Astrocyte (in vitro differentiated cells and primary cell): ENCODE results near the gene KLLN. TPM values are rescaled to one million over a fixed set of nuclear protein-coding genes. Genes with fewer than 3 reads are reported as not detected.
"Not testable (repeated sequence)": the region's sequence is repeated elsewhere in the genome, so short reads cannot be mapped to it uniquely, and the experiment has no call there.

Experiments used
- DNase-seq: peaks from one replicate; pipeline ENCODE4 v3.0.0-alpha.2; 2010; ENCODE audit warnings: low read depth
- FAIRE-seq: peaks from 2 replicates; lab custom pipeline; 2011; peaks lifted over from hg19 to GRCh38; lab: Jason Lieb, UNC
- H2AFZ ChIP-seq: 2 replicates; pipeline ENCODE4 v1.6.0; 2012; ENCODE audit warnings: low read depth, low read length, inconsistent platforms
- H3K27ac ChIP-seq: 2 replicates; pipeline ENCODE4 v1.5.1; 2011; ENCODE audit warnings: low read depth, low read length, inconsistent platforms
- H3K27me3 ChIP-seq: 2 replicates; pipeline ENCODE4 v1.6.0; 2011; ENCODE audit warnings: low read length, inconsistent platforms; ENCODE audit not compliant: insufficient read depth
- H3K36me3 ChIP-seq: 2 replicates; pipeline ENCODE4 v1.5.1; 2011; ENCODE audit warnings: low read length, inconsistent platforms; ENCODE audit not compliant: insufficient read depth
- H3K4me1 ChIP-seq: 2 replicates; pipeline ENCODE4 v1.5.1; 2011; ENCODE audit warnings: low read length, inconsistent platforms; ENCODE audit not compliant: insufficient read depth
- H3K4me2 ChIP-seq: 2 replicates; pipeline ENCODE4 v1.6.0; 2012; ENCODE audit warnings: low read length, inconsistent platforms
- H3K4me3 ChIP-seq: 2 replicates; pipeline ENCODE4 v1.5.1; 2011; ENCODE audit warnings: low read depth, mild to moderate bottlenecking, low read length, inconsistent platforms; ENCODE audit not compliant: insufficient read depth
- H3K79me2 ChIP-seq: 2 replicates; pipeline ENCODE4 v1.6.0; 2012; ENCODE audit warnings: mild to moderate bottlenecking, low read length, inconsistent platforms; ENCODE audit not compliant: insufficient read depth
- H3K9ac ChIP-seq: 2 replicates; pipeline ENCODE4 v1.6.0; 2012; ENCODE audit warnings: mild to moderate bottlenecking, low read length, inconsistent platforms
- H3K9me3 ChIP-seq: 2 replicates; pipeline ENCODE4 v1.5.1; 2012; ENCODE audit warnings: low read depth, mild to moderate bottlenecking, low read length, inconsistent platforms; ENCODE audit not compliant: insufficient read depth
- H4K20me1 ChIP-seq: 2 replicates; pipeline ENCODE4 v1.6.0; 2012; ENCODE audit warnings: low read length, inconsistent platforms; ENCODE audit not compliant: insufficient read depth
- H3K27ac Mint-ChIP-seq: one replicate; pipeline ENCODE4 v1.8.0; 2021; ENCODE audit warnings: mild to moderate bottlenecking, mixed read lengths; ENCODE audit not compliant: unreplicated experiment
- H3K27me3 Mint-ChIP-seq: one replicate; pipeline ENCODE4 v1.8.0; 2021; ENCODE audit warnings: low read depth, mixed read lengths; ENCODE audit not compliant: unreplicated experiment
- H3K36me3 Mint-ChIP-seq: one replicate; pipeline ENCODE4 v1.8.0; 2021; ENCODE audit warnings: low read depth, mixed read lengths; ENCODE audit not compliant: unreplicated experiment
- H3K4me1 Mint-ChIP-seq: one replicate; pipeline ENCODE4 v1.8.0; 2021; ENCODE audit warnings: low read depth, mixed read lengths; ENCODE audit not compliant: unreplicated experiment
- H3K4me3 Mint-ChIP-seq: one replicate; pipeline ENCODE4 v1.8.0; 2021; ENCODE audit warnings: mild to moderate bottlenecking, moderate library complexity, mixed read lengths; ENCODE audit not compliant: unreplicated experiment
- H3K9me3 Mint-ChIP-seq: one replicate; pipeline ENCODE4 v1.8.0; 2021; ENCODE audit warnings: mild to moderate bottlenecking, mixed read lengths; ENCODE audit not compliant: unreplicated experiment
- EZH2 ChIP-seq: IDR thresholded peaks from 2 replicates; pipeline ENCODE4 v1.6.1; 2012; ENCODE audit warnings: mild to moderate bottlenecking, low read length, inconsistent platforms; ENCODE audit not compliant: insufficient read depth
- total RNA-seq: library from RNA; stranded (reverse); gene quantifications from 2 replicates; pipeline ENCODE4 v1.2.1, GENCODE V29; 2021
- TF ChIP-seq, protein P1 (sequence below): IDR thresholded peaks from 2 replicates; pipeline ENCODE4 v1.5.1; 2011; ENCODE audit warnings: low read depth, mild to moderate bottlenecking, inconsistent platforms, low read length, moderate library complexity; ENCODE audit not compliant: insufficient read depth

KLLN gene
- total RNA-seq, 1 donor from 2014 or later, result 1.5 TPM

DNA sequence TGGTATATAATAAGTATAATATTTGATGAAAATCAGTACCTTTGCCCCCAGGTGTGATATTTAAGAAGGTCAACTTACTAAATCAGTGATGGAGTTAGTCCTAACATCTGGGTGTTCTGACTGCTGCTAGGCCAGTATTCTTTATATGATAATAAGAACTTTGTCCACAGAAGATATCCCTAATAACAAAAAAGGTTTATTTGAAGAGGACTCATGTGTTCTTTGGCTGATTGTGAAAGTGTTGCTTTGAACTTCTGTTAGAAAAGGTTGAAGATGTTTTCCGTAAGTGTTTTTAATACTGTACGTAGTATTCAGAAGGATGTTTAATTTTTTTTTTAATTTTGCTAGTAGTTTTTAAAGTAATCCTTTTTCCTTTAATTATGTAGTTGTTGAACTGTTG, 10.3 kb upstream of the KLLN start:
- Histone ChIP-seq H3K9ac (no peak overlapping the region), H3K27ac (no peak overlapping the region), H4K20me1 (peaks cover 76% of the 10 kb centered on the region), H3K4me2 (peak overlapping the region; percentile 28), H3K79me2 (peaks cover 99% of the 10 kb centered on the region), H3K9me3 (no peaks in the 10 kb centered on the region), H3K4me3 (no peak overlapping the region), H2AFZ (no peak overlapping the region), H3K4me1 (no peaks in the 10 kb centered on the region), H3K36me3 (no peaks in the 10 kb centered on the region), H3K27me3 (no peaks in the 10 kb centered on the region)
- Mint-ChIP-seq H3K4me3 (no peak overlapping the region), H3K27me3 (no peaks in the 10 kb centered on the region), H3K27ac (no peak overlapping the region), H3K9me3 (no peaks in the 10 kb centered on the region), H3K36me3 (no peaks in the 10 kb centered on the region), H3K4me1 (peaks cover 25% of the 10 kb centered on the region)
- FAIRE-seq, result no peak
- no peak for DNase-seq
- TF ChIP-seq EZH2, result no peak
- TF ChIP-seq, protein P1, sequence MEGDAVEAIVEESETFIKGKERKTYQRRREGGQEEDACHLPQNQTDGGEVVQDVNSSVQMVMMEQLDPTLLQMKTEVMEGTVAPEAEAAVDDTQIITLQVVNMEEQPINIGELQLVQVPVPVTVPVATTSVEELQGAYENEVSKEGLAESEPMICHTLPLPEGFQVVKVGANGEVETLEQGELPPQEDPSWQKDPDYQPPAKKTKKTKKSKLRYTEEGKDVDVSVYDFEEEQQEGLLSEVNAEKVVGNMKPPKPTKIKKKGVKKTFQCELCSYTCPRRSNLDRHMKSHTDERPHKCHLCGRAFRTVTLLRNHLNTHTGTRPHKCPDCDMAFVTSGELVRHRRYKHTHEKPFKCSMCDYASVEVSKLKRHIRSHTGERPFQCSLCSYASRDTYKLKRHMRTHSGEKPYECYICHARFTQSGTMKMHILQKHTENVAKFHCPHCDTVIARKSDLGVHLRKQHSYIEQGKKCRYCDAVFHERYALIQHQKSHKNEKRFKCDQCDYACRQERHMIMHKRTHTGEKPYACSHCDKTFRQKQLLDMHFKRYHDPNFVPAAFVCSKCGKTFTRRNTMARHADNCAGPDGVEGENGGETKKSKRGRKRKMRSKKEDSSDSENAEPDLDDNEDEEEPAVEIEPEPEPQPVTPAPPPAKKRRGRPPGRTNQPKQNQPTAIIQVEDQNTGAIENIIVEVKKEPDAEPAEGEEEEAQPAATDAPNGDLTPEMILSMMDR, result no peak

DNA sequence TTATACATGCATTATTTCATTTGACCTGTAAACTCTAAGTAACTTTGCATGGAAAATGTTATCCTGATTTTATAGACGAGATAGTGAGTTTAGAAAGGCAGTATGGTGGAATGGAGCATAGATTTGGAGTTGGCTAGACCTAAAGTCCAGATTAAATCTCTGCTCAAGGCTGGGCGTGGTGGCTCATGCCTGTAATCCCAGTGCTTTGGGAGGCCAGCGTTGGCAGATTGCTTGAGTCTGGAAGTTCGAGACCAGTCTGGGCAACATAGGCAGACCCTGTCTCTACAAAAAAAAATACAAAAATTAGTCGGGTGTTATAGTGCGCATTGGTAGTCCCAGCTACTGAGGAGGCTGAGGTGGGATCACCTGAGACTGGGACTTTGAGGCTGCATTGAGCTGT, 9.5 kb upstream of the KLLN start:
- Histone ChIP-seq H3K27ac (no peak overlapping the region), H3K79me2 (peaks cover 100% of the 10 kb centered on the region), H4K20me1 (peaks cover 76% of the 10 kb centered on the region), H3K4me2 (no peak overlapping the region), H3K36me3 (no peaks in the 10 kb centered on the region), H3K27me3 (no peaks in the 10 kb centered on the region), H2AFZ (no peak overlapping the region), H3K9me3 (no peaks in the 10 kb centered on the region), H3K9ac (no peak overlapping the region), H3K4me3 (no peak overlapping the region), H3K4me1 (no peaks in the 10 kb centered on the region)
- H3K36me3 Mint-ChIP-seq, result no peaks in the 10 kb centered on the region
- no peak for TF ChIP-seq EZH2
- TF ChIP-seq, protein P1, result no peak
- FAIRE-seq (no peak), DNase-seq (no peak)
- no peak overlapping the region for H3K4me3 Mint-ChIP-seq
- H3K4me1 Mint-ChIP-seq, result peaks cover 28% of the 10 kb centered on the region
- H3K9me3 Mint-ChIP-seq, result no peaks in the 10 kb centered on the region
- no peaks in the 10 kb centered on the region for H3K27me3 Mint-ChIP-seq
- H3K27ac Mint-ChIP-seq, result no peak overlapping the region

DNA sequence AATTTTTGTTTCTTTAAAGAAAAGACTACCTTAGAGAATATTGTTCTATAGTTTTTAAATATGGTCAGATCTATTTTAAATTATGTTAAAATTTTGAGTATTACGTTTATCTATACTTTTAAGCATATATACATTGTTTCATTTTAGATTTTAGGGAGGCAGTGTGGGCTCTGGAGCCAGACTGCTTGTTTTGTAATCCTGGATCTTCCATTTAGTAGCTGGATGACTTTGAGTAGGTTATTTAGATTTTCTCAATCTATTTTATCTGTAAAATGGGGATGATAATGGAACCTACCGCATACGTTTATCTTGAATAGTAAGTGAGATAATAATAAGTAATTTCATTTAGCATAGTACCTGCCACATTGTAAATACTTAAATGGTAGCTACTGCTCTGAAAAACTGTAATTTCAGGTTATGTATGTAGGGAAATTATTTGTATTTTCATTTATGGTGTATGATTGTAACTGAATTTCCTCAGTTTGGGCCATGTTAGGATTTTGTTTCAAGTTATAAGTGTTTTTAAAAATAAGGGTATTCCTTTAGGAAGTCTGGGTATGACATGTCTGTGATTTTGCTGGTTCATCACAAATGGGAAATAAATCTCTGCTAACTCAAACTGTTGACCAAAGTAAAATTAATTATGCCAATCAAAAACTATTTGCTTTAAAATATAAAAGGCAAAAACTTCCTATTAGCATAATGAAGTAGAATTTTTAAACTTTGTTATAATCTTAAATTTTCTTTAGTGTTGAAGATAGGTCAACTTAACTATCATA, 6.6 kb upstream of the KLLN start:
- Histone ChIP-seq H3K79me2 (peaks cover 100% of the 10 kb centered on the region), H3K4me3 (no peak overlapping the region), H3K9ac (no peak overlapping the region), H3K27ac (no peak overlapping the region), H3K36me3 (no peaks in the 10 kb centered on the region), H4K20me1 (peaks cover 91% of the 10 kb centered on the region), H3K27me3 (no peaks in the 10 kb centered on the region), H3K4me1 (no peaks in the 10 kb centered on the region), H3K9me3 (no peaks in the 10 kb centered on the region), H2AFZ (no peak overlapping the region), H3K4me2 (peak overlapping the region; percentile 35)
- Mint-ChIP-seq H3K4me1 (peaks cover 25% of the 10 kb centered on the region), H3K27ac (no peak overlapping the region), H3K36me3 (no peaks in the 10 kb centered on the region), H3K4me3 (peak overlapping the region; percentile 68), H3K27me3 (no peaks in the 10 kb centered on the region), H3K9me3 (no peaks in the 10 kb centered on the region)
- TF ChIP-seq, protein P1, result no peak
- TF ChIP-seq EZH2, result no peak
- FAIRE-seq (no peak), DNase-seq (no peak)

DNA sequence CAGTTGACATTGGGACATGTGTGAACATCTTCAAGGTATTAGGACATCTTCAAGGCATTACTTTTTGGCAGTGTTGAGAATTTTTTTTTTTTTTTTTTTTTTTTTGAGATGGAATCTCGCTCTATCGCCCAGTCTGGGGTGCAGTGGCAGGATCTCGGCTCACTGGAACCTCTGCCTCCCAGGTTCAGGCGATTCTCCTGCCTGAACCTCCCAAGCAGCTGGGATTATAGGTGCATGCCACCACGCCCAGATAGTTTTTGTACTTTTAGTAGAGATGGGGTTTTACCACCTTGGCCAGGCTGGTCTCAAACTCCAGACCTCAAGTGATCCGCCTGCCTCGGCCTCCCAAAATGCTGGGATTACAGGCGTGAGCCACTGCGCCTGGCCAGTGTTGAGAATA, 5.8 kb upstream of the KLLN start:
- H3K4me3 ChIP-seq, FAIRE-seq, H3K36me3 Mint-ChIP-seq, H3K4me1 ChIP-seq, H3K27ac Mint-ChIP-seq, H3K9me3 ChIP-seq, DNase-seq, H3K9me3 Mint-ChIP-seq, H3K27ac ChIP-seq, H3K27me3 ChIP-seq, H2AFZ ChIP-seq, H3K36me3 ChIP-seq, H3K9ac ChIP-seq, H3K27me3 Mint-ChIP-seq: not testable (repeated sequence)
- peaks cover 92% of the 10 kb centered on the region for H4K20me1 ChIP-seq
- peaks cover 100% of the 10 kb centered on the region for H3K79me2 ChIP-seq
- Mint-ChIP-seq H3K4me3 (peak overlapping the region; percentile 86), H3K4me1 (peaks cover 23% of the 10 kb centered on the region)
- H3K4me2 ChIP-seq, result peak overlapping the region; percentile 91
